ENCODE data around the gene NFX1. TPM values are rescaled to one million over a fixed set of nuclear protein-coding genes. Genes with fewer than 3 reads are reported as not detected.
"Not testable (repeated sequence)": the region's sequence is repeated elsewhere in the genome, so short reads cannot be mapped to it uniquely, and the experiment has no call there.

Gene NFX1
- total RNA-seq, 1 experiment from 2014 or later: 14.6 TPM

GRCh38 chr9:33364814-33365213, 74.5 kb downstream of the NFX1 start:
- not testable (repeated sequence) for H3K4me3 ChIP-seq, DNase-seq, H3K9me3 ChIP-seq, H3K27me3 ChIP-seq
- H3K36me3 ChIP-seq: peaks cover 17% of the 10 kb centered on the region

GRCh38 chr9:33366979-33367480, 76.7 kb downstream of the NFX1 start:
- Histone ChIP-seq H3K27me3 (no peaks in the 10 kb centered on the region), H3K4me3 (no peak overlapping the region), H3K9me3 (no peaks in the 10 kb centered on the region), H3K36me3 (peaks cover 24% of the 10 kb centered on the region)
- DNase-seq: no peak

- peaks cover 10% of the 10 kb centered on the region for H3K36me3 ChIP-seq
- H3K27me3 ChIP-seq: no peaks in the 10 kb centered on the region
- no peak overlapping the region for H3K4me3 ChIP-seq
- H3K9me3 ChIP-seq: no peaks in the 10 kb centered on the region
- DNase-seq: no peak
Measured at GRCh38 chr9:33372900-33373299, 82.6 kb downstream of the NFX1 start.

- no peak for DNase-seq
- H3K4me3 ChIP-seq: no peak overlapping the region
- no peaks in the 10 kb centered on the region for H3K27me3 ChIP-seq
- peaks cover 10% of the 10 kb centered on the region for H3K36me3 ChIP-seq
- H3K9me3 ChIP-seq: no peaks in the 10 kb centered on the region
Measured at GRCh38 chr9:33374190-33374589, 83.9 kb downstream of the NFX1 start.

GRCh38 chr9:33374634-33375237, 84.4 kb downstream of the NFX1 start:
- DNase-seq: peak; percentile 53
- peaks cover 9% of the 10 kb centered on the region for H3K36me3 ChIP-seq
- no peak overlapping the region for H3K4me3 ChIP-seq
- no peaks in the 10 kb centered on the region for H3K9me3 ChIP-seq
- H3K27me3 ChIP-seq: no peaks in the 10 kb centered on the region

GRCh38 chr9:33375238-33375840, 85.0 kb downstream of the NFX1 start:
- Histone ChIP-seq H3K27me3 (no peaks in the 10 kb centered on the region), H3K4me3 (no peak overlapping the region), H3K9me3 (no peaks in the 10 kb centered on the region), H3K36me3 (peaks cover 2% of the 10 kb centered on the region; the same call in 1 of the 2 replicates)
- no peak for DNase-seq

- Histone ChIP-seq H3K36me3 (no peaks in the 10 kb centered on the region), H3K9me3 (no peaks in the 10 kb centered on the region), H3K4me3 (no peak overlapping the region), H3K27me3 (no peaks in the 10 kb centered on the region)
- no peak for DNase-seq
Measured at GRCh38 chr9:33375841-33376321, 85.6 kb downstream of the NFX1 start.

- Histone ChIP-seq H3K36me3 (no peaks in the 10 kb centered on the region), H3K9me3 (no peaks in the 10 kb centered on the region), H3K27me3 (no peaks in the 10 kb centered on the region), H3K4me3 (no peak overlapping the region)
- no peak for DNase-seq
Measured at GRCh38 chr9:33377089-33377715, 86.9 kb downstream of the NFX1 start.

DNA sequence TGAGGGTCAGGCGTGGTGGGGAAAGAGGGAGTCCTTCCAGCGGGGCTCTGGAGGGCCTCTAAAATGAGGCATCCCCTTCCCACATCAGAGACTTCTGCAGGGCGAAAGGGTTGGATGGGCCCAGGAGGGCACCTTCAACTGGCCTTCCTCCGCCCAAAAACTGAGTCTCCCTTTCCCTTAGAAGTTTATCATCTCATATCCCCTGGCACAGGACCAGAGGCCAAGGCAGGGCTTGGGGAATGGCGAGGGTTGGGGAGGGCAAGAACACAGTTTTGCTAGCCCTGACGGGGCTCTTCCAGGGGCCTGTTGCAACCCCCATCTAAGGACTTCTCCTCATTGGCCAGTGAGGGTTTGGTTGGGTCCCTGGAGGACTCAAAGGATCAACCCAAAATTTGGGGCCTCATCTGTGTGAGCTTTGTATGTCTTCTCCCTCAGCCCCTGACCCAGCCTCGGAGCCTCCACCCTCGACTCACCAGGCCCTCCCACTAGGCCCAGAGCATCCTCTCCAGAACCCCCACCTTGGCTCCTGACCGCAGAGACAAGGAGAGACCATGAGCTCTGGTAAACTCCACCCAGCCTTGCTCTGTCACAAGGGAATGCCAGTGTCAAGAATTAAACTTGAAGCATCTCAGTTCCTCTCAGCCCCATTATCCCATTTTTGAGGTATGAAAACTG, 87.9 kb downstream of the NFX1 start:
- no peak for DNase-seq

DNA sequence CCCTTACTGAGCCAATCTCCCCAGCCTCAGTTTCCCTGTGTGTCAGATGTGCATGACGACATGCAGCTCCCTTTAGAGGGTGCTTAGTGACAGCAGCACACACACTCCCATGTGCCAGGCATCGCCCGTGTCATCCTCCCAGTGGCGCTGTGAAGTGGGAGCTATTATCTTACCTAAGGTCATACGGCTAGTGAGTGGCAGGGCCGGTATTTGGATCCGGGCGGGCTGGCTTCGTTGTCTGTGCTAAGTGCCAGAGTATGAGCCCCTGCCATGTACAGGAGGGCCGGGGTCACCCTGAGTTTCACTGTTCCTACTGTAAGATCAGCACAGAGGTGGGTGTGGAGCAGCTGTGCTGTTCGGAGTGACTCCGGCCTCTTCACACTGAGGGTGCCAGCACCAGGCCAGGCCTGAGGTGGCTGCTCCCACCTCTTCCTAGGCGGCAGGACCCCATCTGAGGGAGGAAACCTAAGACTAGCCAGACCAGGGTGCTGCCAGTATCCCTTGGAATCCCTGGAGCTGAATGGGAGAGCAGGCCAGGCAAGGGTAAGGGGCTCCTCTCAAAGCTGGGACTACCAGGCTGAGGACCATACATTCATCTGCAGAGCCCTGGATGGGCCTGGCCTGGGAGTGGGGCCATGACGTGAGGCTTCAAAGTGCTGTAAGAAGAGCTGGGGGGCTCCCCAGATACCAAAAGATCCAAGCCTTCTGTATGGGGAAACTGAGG, 89.5 kb downstream of the NFX1 start:
- no peak for DNase-seq
- H3K4me3 ChIP-seq: no peak overlapping the region
- no peaks in the 10 kb centered on the region for H3K27me3 ChIP-seq
- no peaks in the 10 kb centered on the region for H3K9me3 ChIP-seq
- H3K36me3 ChIP-seq: no peaks in the 10 kb centered on the region

More for the DNA sequence above, 87.9 kb downstream of the NFX1 start:
- H3K9me3 ChIP-seq: no peaks in the 10 kb centered on the region
- no peaks in the 10 kb centered on the region for H3K27me3 ChIP-seq
- H3K4me3 ChIP-seq: no peak overlapping the region
- no peaks in the 10 kb centered on the region for H3K36me3 ChIP-seq

- no peak for DNase-seq
- no peaks in the 10 kb centered on the region for H3K27me3 ChIP-seq
- no peak overlapping the region for H3K4me3 ChIP-seq
- no peaks in the 10 kb centered on the region for H3K9me3 ChIP-seq
- no peaks in the 10 kb centered on the region for H3K36me3 ChIP-seq
Measured at GRCh38 chr9:33380390-33381094, 90.2 kb downstream of the NFX1 start.

GRCh38 chr9:33381231-33381791, 91.0 kb downstream of the NFX1 start:
- Histone ChIP-seq H3K27me3 (no peaks in the 10 kb centered on the region), H3K36me3 (no peaks in the 10 kb centered on the region), H3K4me3 (no peak overlapping the region), H3K9me3 (no peaks in the 10 kb centered on the region)
- DNase-seq: no peak

GRCh38 chr9:33382397-33382796, 92.1 kb downstream of the NFX1 start:
- DNase-seq: peak; percentile 17
- H3K36me3 ChIP-seq, H3K27me3 ChIP-seq, H3K4me3 ChIP-seq, H3K9me3 ChIP-seq: not testable (repeated sequence)

DNA sequence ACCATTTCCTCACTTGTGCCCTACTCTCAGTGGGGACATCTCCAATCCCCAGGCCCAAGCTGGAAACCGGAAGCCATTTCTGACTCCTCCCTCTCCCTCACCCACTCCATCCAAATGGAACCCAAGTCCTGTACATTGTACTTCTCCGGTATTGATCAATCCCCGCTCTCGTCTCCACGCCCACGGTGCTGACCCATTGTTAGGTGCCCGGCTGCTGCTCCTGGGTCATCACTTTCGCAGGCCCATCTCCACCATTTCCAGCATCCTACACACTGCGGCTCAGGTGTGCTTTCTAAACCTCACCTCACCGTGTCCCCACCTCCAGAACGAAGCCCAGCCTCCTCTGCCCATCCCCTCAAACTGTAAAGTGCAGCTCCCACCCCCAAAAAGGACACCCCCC, 93.1 kb downstream of the NFX1 start:
- not testable (repeated sequence) for H3K27me3 ChIP-seq, DNase-seq, H3K9me3 ChIP-seq, H3K36me3 ChIP-seq, H3K4me3 ChIP-seq

- H3K36me3 ChIP-seq, H3K9me3 ChIP-seq, H3K4me3 ChIP-seq, H3K27me3 ChIP-seq, DNase-seq: not testable (repeated sequence)
Measured at GRCh38 chr9:33385536-33385935, 95.2 kb downstream of the NFX1 start.
